Activated T-helper 2 cell treated with anti-CD3 and anti-CD28 coated beads, Interferon-gamma antibody, Interleukin-2, Interleukin-4, amounts not matched to agents 10 μg/mL and 5 μg/mL and 100 μg/mL, durations not matched to agents 14 hours and 24 hours and 36 hours (primary cell): ENCODE measurements around the gene OR5K1. TPM values are rescaled to one million over a fixed set of nuclear protein-coding genes. Genes with fewer than 3 reads are reported as not detected.

ENCODE experiments used
- DNase-seq: peaks from one replicate; pipeline ENCODE4 v3.0.0; 2021; ENCODE audit warnings: low spot score
- H3K27ac Mint-ChIP-seq: one replicate; pipeline ENCODE4 v1.8.0; 2021; ENCODE audit warnings: mixed read lengths
- H3K27me3 Mint-ChIP-seq: one replicate; pipeline ENCODE4 v1.8.0; 2021; ENCODE audit warnings: low read depth, mixed read lengths
- H3K36me3 Mint-ChIP-seq: one replicate; pipeline ENCODE4 v1.8.0; 2021; ENCODE audit warnings: low read depth, mixed read lengths
- H3K4me1 Mint-ChIP-seq: one replicate; pipeline ENCODE4 v1.8.0; 2021; ENCODE audit warnings: low read depth, mixed read lengths
- H3K4me3 Mint-ChIP-seq: one replicate; pipeline ENCODE4 v1.8.0; 2021; ENCODE audit warnings: low read depth, mild to moderate bottlenecking, moderate library complexity, mixed read lengths
- H3K9me3 Mint-ChIP-seq: one replicate; pipeline ENCODE4 v1.8.0; 2021; ENCODE audit warnings: mixed read lengths
- intact Hi-C: fragments of 100-400 bp; cut with micrococcal nuclease; formaldehyde crosslinking; loops from one replicate; pipeline ENCODE4 v1.15.1; 2023
- total RNA-seq: library from RNA; stranded (reverse); gene quantifications from 2 replicates; pipeline ENCODE4 v1.2.3, GENCODE V29; 2022

OR5K1 gene
- total RNA-seq, 1 donor from 2014 or later, result not detected

DNA sequence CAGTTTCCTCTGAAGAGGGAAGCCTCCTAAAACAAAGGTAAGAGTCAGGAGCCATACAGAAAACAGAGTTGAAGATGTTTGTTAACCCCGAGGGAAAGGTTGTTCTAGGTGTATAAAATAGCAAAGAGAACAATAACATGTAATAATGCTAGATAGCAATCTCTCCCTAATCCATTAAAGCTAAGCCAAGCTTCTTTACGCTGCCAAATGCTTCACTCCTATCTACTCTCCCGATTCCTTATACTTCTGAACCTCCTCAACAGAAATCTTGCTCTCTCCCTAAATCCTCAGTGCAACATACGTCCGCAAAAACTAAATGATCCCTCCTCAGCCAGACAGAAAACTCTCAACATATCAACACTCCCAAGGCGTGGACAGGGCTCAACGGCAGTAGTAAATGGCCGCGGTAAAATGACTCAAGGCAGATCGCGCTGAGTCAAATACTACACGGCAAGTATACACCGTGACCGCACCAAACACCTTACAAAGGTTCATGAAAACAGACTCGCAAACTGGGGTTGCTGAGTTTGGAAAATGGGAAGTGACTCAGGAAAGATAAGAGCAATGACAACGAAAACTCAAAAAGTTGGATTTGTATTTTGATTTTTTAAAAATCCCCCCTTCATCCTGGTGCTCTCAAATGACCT, 59.0 kb downstream of the OR5K1 start:
- H3K27me3 Mint-ChIP-seq, result no peaks in the 10 kb centered on the region
- peak overlapping the region; percentile 92 for H3K4me3 Mint-ChIP-seq
- no peaks in the 10 kb centered on the region for H3K9me3 Mint-ChIP-seq
- H3K27ac Mint-ChIP-seq, result peak overlapping the region; percentile 87
- intact Hi-C loops, result loop anchor here (1.0 to 10.0 kb wide), 7 partner anchors 14 to 757 kb away; partner anchors contain the start of genes ARL6, CPOX and DCBLD2
- peak; percentile 46 for DNase-seq
- peaks cover 73% of the 10 kb centered on the region for H3K36me3 Mint-ChIP-seq
- H3K4me1 Mint-ChIP-seq, result peaks cover 63% of the 10 kb centered on the region

Other genes starting within 250 kb of the OR5K1 start
- not detected in 2 replicates for gene OR5H6, start 199.0 kb upstream of the OR5K1 start, total RNA-seq
- gene OR5H2, start 180.7 kb upstream of the OR5K1 start, total RNA-seq, result not detected in 2 replicates
- not detected in 2 replicates for gene OR5K4, start 109.3 kb upstream of the OR5K1 start, total RNA-seq
- gene OR5K3, start 72.5 kb upstream of the OR5K1 start, total RNA-seq, result not detected in 2 replicates
- not detected in 2 replicates for gene OR5K2, start 34.5 kb downstream of the OR5K1 start, total RNA-seq
- gene CLDND1, start 59.7 kb downstream of the OR5K1 start, total RNA-seq, result 326 and 338 TPM in 2 replicates
- gene GPR15, start 68.8 kb downstream of the OR5K1 start, total RNA-seq, result 10.0 and 10.5 TPM in 2 replicates
- gene CPOX, start 130.4 kb downstream of the OR5K1 start, total RNA-seq, result 48.4 and 50.4 TPM in 2 replicates